ENCODE data around the gene IFITM10.

The IFITM10 gene

DNA sequence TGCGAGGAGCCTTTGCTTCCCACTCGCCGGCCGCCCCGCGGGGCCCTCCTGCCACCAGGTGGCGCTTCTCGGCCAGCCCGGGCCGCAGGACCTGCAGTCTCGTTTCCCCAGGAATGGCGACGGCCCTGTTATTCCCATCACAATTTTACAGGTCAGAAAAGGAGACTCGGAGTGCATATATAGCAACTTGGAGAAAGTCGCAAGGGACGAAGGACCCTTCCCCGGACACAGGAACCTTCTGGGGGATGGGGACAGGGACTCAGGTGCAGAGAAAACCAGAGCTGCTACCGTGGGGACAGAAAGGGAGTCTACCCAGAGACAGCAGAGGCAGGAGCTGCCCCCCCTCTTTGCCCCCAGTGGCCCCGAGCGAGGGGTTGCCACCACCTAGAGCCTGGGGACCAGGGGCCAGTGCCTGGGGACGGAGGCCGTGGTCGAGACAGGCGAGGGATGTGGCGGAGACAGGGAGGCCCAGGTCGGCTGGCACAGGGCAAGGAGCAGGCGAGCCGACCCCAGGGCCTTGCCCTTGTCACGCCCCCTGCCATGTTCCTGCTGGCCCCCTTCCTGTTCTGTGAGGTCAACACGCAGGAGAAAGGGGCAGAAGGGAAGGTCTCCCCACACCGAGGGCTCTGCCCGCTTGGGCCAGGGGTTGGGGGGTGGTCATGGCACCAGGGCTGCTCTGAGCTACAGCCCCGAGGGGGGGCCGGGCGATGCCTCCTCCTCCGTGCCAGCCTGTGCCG is 56.9 kb downstream of the IFITM10 start:
- peak overlapping the region; percentile 20 for H3K27ac ChIP-seq (ENCODE audit: extremely low read depth, low read depth, low read length)

DNA sequence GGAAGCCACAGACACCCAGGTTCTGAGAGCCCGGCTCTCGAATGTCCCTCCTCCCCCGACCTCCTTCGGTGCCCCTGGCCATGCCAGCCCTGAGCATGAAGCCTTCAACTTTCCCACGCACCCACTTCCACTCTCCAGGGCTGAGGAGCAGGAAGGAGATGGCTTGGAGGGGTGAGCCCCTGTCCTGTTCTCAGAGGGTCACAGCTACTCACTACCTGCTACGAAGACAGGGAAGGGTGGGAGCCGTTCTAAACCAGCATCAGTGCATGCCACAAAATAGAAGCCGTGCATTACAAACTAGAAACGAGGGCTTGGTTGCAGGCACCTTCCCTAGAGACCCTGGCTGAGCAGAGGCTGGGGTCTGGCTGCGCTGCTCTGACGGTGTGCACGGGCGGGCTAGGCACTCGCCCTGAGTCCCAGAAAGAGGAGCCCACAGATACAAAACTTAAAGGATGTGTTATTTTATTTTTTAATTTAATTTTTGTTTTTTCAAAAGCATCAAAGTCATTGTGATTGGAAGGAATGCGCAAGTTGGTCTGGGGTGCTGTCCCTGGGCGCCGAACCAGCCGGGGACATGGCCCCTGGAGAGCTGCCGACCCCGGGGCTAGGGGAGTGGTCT is 57.6 kb downstream of the IFITM10 start:
- POLR2A ChIA-PET = interaction anchor here (2.6 kb wide), 1 partner anchor 40 kb away, joined by 9 read pairs; no protein-coding TSS in a partner anchor

More for the DNA sequence above, 56.9 kb downstream of the IFITM10 start:
- ChIA-PET POLR2A (interaction anchor here (0.9 to 2.6 kb wide), 6 partner anchors 19 to 458 kb away, joined by 3 to 16 read pairs (median 3); no protein-coding TSS in a partner anchor), CTCF (interaction anchor here (0.6 to 5.8 kb wide), 71 partner anchors 8 to 1895 kb away, joined by 3 to 261 read pairs (median 5); partner anchors contain the start of genes SYT8 and TNNI2)
- no peaks in the 10 kb centered on the region for H3K4me1 ChIP-seq (ENCODE audit: control insufficient read depth, insufficient read depth, low read length)
- H3K4me3 ChIP-seq (ENCODE audit: low read depth, low read length) = peak overlapping the region; percentile 35
- no peaks in the 10 kb centered on the region for H3K36me3 ChIP-seq (ENCODE audit: control insufficient read depth in 2 of 2, insufficient read depth in 1 of 2, low read length in 2 of 2)
- no peaks in the 10 kb centered on the region for H3K9me3 ChIP-seq (ENCODE audit: control insufficient read depth, insufficient read depth, low read depth, low read length)
- TF ChIP-seq ZNF596 (tag by site-specific recombination; IDR thresholded peaks at IDR 0.05) = no peak
- TF ChIP-seq ZNF423 (tag by site-specific recombination; IDR thresholded peaks at IDR 0.05) = 0 out of 2 replicates have a peak, but pooled peaks have one; percentile 6
- 0 out of 2 replicates have a peak, but pooled peaks have one; percentile 28 for TF ChIP-seq KLF8 (tag by site-specific recombination; IDR thresholded peaks at IDR 0.05)
- TF ChIP-seq ZNF654 (tag by site-specific recombination; IDR thresholded peaks at IDR 0.05; ENCODE audit: low read depth) = peak; percentile 38; the same call in 1 of the 2 replicates
- TF ChIP-seq ZXDB (tag by site-specific recombination; IDR thresholded peaks at IDR 0.05) = 0 out of 2 replicates have a peak, but pooled peaks have one; percentile 2
- TF ChIP-seq MZF1 (tag by site-specific recombination; IDR thresholded peaks at IDR 0.05; ENCODE audit: borderline replicate concordance) = no peak
- peak; percentile 76 for TF ChIP-seq GLIS2 (tag by site-specific recombination; IDR thresholded peaks at IDR 0.05)
- TF ChIP-seq ZNF660 (tag by site-specific recombination; IDR thresholded peaks at IDR 0.05) = peak; percentile 75; the same call in 1 of the 2 replicates
- TF ChIP-seq, protein P1, sequence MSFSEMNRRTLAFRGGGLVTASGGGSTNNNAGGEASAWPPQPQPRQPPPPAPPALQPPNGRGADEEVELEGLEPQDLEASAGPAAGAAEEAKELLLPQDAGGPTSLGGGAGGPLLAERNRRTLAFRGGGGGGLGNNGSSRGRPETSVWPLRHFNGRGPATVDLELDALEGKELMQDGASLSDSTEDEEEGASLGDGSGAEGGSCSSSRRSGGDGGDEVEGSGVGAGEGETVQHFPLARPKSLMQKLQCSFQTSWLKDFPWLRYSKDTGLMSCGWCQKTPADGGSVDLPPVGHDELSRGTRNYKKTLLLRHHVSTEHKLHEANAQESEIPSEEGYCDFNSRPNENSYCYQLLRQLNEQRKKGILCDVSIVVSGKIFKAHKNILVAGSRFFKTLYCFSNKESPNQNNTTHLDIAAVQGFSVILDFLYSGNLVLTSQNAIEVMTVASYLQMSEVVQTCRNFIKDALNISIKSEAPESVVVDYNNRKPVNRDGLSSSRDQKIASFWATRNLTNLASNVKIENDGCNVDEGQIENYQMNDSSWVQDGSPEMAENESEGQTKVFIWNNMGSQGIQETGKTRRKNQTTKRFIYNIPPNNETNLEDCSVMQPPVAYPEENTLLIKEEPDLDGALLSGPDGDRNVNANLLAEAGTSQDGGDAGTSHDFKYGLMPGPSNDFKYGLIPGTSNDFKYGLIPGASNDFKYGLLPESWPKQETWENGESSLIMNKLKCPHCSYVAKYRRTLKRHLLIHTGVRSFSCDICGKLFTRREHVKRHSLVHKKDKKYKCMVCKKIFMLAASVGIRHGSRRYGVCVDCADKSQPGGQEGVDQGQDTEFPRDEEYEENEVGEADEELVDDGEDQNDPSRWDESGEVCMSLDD (tag by site-specific recombination; IDR thresholded peaks at IDR 0.05) = peak; percentile 59; the same call in 1 of the 2 replicates
- TF ChIP-seq ZNF548 (tag by site-specific recombination; IDR thresholded peaks at IDR 0.05) = no peak
- 0 out of 2 replicates have a peak, but pooled peaks have one; percentile 19 for TF ChIP-seq ZBTB8A (tag by site-specific recombination; IDR thresholded peaks at IDR 0.05)
- no peak for TF ChIP-seq ZNF292 (tag by site-specific recombination; IDR thresholded peaks at IDR 0.05; ENCODE audit: borderline replicate concordance, low read depth)
- TF ChIP-seq, protein P2, sequence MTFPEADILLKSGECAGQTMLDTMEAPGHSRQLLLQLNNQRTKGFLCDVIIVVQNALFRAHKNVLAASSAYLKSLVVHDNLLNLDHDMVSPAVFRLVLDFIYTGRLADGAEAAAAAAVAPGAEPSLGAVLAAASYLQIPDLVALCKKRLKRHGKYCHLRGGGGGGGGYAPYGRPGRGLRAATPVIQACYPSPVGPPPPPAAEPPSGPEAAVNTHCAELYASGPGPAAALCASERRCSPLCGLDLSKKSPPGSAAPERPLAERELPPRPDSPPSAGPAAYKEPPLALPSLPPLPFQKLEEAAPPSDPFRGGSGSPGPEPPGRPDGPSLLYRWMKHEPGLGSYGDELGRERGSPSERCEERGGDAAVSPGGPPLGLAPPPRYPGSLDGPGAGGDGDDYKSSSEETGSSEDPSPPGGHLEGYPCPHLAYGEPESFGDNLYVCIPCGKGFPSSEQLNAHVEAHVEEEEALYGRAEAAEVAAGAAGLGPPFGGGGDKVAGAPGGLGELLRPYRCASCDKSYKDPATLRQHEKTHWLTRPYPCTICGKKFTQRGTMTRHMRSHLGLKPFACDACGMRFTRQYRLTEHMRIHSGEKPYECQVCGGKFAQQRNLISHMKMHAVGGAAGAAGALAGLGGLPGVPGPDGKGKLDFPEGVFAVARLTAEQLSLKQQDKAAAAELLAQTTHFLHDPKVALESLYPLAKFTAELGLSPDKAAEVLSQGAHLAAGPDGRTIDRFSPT (tag by site-specific recombination; IDR thresholded peaks at IDR 0.05) = peak; percentile 52; the same call in 1 of the 2 replicates
- no peak for TF ChIP-seq ZNF791 (tag by site-specific recombination; IDR thresholded peaks at IDR 0.05)
- peak; percentile 39; the same call in 1 of the 2 replicates for TF ChIP-seq ZSCAN30 (tag by site-specific recombination; IDR thresholded peaks at IDR 0.05)
- TF ChIP-seq ZNF2 (tag by site-specific recombination; IDR thresholded peaks at IDR 0.05) = peak; percentile 33; the same call in 1 of the 2 replicates
- TF ChIP-seq, protein P3, sequence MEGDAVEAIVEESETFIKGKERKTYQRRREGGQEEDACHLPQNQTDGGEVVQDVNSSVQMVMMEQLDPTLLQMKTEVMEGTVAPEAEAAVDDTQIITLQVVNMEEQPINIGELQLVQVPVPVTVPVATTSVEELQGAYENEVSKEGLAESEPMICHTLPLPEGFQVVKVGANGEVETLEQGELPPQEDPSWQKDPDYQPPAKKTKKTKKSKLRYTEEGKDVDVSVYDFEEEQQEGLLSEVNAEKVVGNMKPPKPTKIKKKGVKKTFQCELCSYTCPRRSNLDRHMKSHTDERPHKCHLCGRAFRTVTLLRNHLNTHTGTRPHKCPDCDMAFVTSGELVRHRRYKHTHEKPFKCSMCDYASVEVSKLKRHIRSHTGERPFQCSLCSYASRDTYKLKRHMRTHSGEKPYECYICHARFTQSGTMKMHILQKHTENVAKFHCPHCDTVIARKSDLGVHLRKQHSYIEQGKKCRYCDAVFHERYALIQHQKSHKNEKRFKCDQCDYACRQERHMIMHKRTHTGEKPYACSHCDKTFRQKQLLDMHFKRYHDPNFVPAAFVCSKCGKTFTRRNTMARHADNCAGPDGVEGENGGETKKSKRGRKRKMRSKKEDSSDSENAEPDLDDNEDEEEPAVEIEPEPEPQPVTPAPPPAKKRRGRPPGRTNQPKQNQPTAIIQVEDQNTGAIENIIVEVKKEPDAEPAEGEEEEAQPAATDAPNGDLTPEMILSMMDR (tag by site-specific recombination; IDR thresholded peaks at IDR 0.05) = peak; percentile 70
- TF ChIP-seq ZNF549 (tag by site-specific recombination; IDR thresholded peaks at IDR 0.05) = no peak

More for the DNA sequence above, 57.6 kb downstream of the IFITM10 start:
- no peak overlapping the region for H3K4me3 ChIP-seq (ENCODE audit: low read depth, low read length)
- no peak for TF ChIP-seq RBAK (tag by site-specific recombination; IDR thresholded peaks at IDR 0.05)
- TF ChIP-seq ZSCAN16 (tag by site-specific recombination; IDR thresholded peaks at IDR 0.05) = no peak
- 0 out of 2 replicates have a peak, but pooled peaks have one; percentile 28 for TF ChIP-seq ZXDB (tag by site-specific recombination; IDR thresholded peaks at IDR 0.05)
- no peak for TF ChIP-seq OSR2 (tag by site-specific recombination; IDR thresholded peaks at IDR 0.05)
- no peaks in the 10 kb centered on the region for H3K4me1 ChIP-seq (ENCODE audit: control insufficient read depth, insufficient read depth, low read length)
- no peaks in the 10 kb centered on the region for H3K9me3 ChIP-seq (ENCODE audit: control insufficient read depth, insufficient read depth, low read depth, low read length)
- no peak overlapping the region; the same call in 1 of the 2 replicates for H3K27ac ChIP-seq (ENCODE audit: extremely low read depth, low read depth, low read length)
- H3K36me3 ChIP-seq (ENCODE audit: control insufficient read depth in 2 of 2, insufficient read depth in 1 of 2, low read length in 2 of 2) = no peaks in the 10 kb centered on the region
- CTCF ChIA-PET = interaction anchor here (0.6 to 5.8 kb wide), 37 partner anchors 9 to 460 kb away, joined by 3 to 261 read pairs (median 5); partner anchors contain the start of gene SYT8

All from HEK293 (cell line).